BLaER1 treated with 17β-estradiol and CSF1 and Interleukin-3, amounts not matched to agents 10 nM and 100 nM (cell line): ENCODE results near the gene SERINC2.

ENCODE experiments used
- H3K27ac ChIP-seq, 11 experiments: shearing (Covaris generic); formaldehyde crosslinking; 2 replicates each; pipeline ENCODE4 v1.8.1; 2022
- H3K27me3 ChIP-seq, 11 experiments: shearing (Covaris generic); formaldehyde crosslinking; 2 replicates each; pipeline ENCODE4 v1.8.1; 2022
- H3K36me3 ChIP-seq, 11 experiments: shearing (Covaris generic); formaldehyde crosslinking; 2 replicates each; pipeline ENCODE4 v1.8.1; 2022
- H3K4me1 ChIP-seq, 10 experiments: shearing (Covaris generic); formaldehyde crosslinking; 2 replicates each; pipeline ENCODE4 v1.8.1; 2022
- H3K4me2 ChIP-seq, 11 experiments: shearing (Covaris generic); formaldehyde crosslinking; 2 replicates each; pipeline ENCODE4 v1.8.1; 2022
- H3K4me3 ChIP-seq, 10 experiments: shearing (Covaris generic); formaldehyde crosslinking; 2 replicates each; pipeline ENCODE4 v1.8.1; 2022
- H3K9ac ChIP-seq, 11 experiments: shearing (Covaris generic); formaldehyde crosslinking; 2 replicates each; pipeline ENCODE4 v1.8.1; 2022
- H3K9me3 ChIP-seq, 11 experiments: shearing (Covaris generic); formaldehyde crosslinking; replicated peaks in 1 of 11; 2 replicates each; pipeline ENCODE4 v1.8.1; 2022
- H4K20me1 ChIP-seq, 11 experiments: shearing (Covaris generic); formaldehyde crosslinking; 2 replicates each; pipeline ENCODE4 v1.8.1; 2022
- Cebpa-rat ChIP-seq, 11 experiments: shearing (Covaris generic); IDR thresholded peaks; 2 replicates each; pipeline ENCODE4 v1.8.1; 2022

The SERINC2 gene

DNA sequence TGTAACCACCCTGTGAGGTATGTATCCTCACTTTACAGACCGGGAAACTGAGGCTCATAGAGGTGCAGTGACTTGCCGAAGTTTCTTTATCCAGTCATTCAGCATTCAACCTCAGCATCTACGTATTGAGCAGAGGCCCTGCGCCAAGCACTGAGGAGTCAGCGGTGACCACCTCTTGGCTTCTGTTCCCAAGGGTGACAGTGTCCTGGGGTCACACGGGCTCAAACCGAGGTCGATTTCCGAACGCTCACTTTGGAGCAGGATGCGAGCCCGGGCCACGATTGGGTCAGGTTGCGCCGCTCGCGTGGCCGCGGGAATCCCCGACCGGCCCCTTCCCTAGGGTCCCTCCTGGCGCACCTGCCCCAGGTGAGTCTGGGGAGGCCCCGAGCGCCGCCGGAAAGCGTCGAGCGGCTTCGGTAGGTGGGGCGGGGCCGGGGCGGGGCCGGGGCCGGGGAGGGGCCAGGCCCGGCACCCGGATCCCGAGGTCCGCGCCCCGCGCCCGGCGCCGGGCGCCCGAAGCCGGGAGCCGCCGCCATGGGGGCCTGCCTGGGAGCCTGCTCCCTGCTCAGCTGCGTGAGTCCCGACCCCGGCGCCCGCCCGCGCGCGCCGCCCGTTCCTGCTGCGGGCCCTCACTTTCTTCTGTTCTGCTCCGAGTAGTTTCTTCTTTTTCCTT is at the start of gene SERINC2:
TSS of gene SERINC2 (plus strand) at position 482 of the 673 bp plus-strand sequence. CDS start at position 535, 53 bp downstream.
- Histone ChIP-seq H3K9me3 (no peaks in the 10 kb centered on the region), H3K27me3 (peaks cover 49 to 68% (median 62%) of the 10 kb centered on the region in 11 experiments), H3K4me3 (peak within 1 kb of the TSS; percentile 61 to 82 (median 70)), H3K9ac (peak within 1 kb of the TSS; percentile 65 to 86 (median 74)), H3K4me1 (peaks cover 4 to 29% (median 19%) of the 10 kb centered on the region in 10 experiments; a peak in 17 of 20 replicates), H3K36me3 (no peaks in the 10 kb centered on the region), H3K27ac (peak within 1 kb of the TSS in 7 of 11 experiments; percentile 8 to 39 (median 31); a peak in 6 of 22 replicates), H4K20me1 (peaks cover 0 to 38% (median 6%) of the 10 kb centered on the region in 11 experiments; a peak in 12 of 22 replicates), H3K4me2 (peak within 1 kb of the TSS; percentile 91 to 100 (median 99))
- no peak for TF ChIP-seq Cebpa-rat (IDR thresholded peaks at IDR 0.05)

DNA sequence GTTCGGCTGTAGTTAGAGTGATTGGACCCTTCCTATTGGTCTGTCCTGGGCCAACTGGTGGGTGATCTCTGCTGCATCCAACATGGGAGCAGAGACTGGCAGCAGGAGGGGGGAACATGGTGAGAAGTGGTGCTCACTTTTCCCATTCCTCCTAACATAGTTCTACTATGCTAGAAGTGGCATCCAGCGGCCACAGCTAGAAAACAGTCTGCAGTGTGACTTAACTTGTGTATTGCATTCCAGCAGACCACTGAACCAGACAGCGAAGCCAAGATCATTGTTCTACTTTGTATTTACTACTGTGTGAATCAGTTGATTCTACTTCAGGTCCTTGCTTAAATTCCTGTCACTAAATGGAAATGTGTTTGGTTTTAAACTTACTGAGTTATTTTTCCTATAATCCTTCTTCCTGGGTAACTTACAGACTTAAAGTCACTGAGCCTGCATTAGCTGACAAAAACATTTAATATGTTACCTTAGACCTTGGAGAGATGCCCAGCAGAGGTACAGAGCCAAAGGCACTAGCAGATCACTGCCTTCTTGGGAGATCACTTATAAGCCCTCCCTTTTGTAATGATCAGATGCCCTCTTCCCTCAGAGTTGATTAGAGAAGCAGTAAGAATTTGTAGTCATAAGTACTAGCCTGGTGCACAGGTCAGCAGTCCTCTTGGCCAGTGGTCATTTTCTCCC is 48.3 kb upstream of the SERINC2 start:
- Histone ChIP-seq H3K27me3 (no peaks in the 10 kb centered on the region), H3K4me3 (no peak overlapping the region), H3K4me2 (peak overlapping the region in 2 of 11 experiments; percentile 6 to 17; a peak in 2 of 22 replicates), H3K36me3 (peaks cover 52 to 92% (median 68%) of the 10 kb centered on the region in 11 experiments), H4K20me1 (no peaks in the 10 kb centered on the region), H3K9ac (no peak overlapping the region), H3K9me3 (no peaks in the 10 kb centered on the region), H3K27ac (no peak overlapping the region), H3K4me1 (peaks cover 0 to 11% (median 7%) of the 10 kb centered on the region in 10 experiments; a peak in 10 of 20 replicates)
- TF ChIP-seq Cebpa-rat (IDR thresholded peaks at IDR 0.05) = no peak

DNA sequence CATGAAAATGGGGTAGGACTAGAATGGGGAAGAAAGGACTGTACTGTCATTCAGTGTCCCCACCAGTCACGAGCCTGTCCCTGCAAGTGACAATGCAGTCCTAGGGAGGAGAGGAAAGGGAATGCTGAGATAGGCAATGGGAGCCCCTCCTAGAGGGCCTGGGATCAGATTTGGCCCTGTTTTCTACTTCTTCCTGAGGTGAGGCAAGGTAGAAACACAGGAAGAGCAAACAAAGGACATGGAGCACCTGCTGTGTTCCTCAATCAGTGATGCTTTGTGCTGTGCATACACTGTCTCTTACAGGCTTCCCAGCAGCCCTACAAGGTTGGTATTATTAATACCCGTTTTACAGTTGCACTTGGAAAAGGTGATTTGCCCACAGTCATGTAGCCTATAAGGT is 46.2 kb upstream of the SERINC2 start:
- Histone ChIP-seq H3K4me2 (no peak overlapping the region), H3K4me3 (no peak overlapping the region), H3K27ac (no peak overlapping the region), H3K36me3 (peaks cover 36 to 71% (median 51%) of the 10 kb centered on the region in 11 experiments), H3K9ac (no peak overlapping the region), H3K9me3 (no peaks in the 10 kb centered on the region), H3K4me1 (peaks cover 0 to 24% (median 9%) of the 10 kb centered on the region in 10 experiments; a peak in 16 of 20 replicates), H4K20me1 (peaks cover 0 to 9% (median 0%) of the 10 kb centered on the region in 11 experiments; a peak in 1 of 22 replicates), H3K27me3 (no peaks in the 10 kb centered on the region)
- TF ChIP-seq Cebpa-rat (IDR thresholded peaks at IDR 0.05) = no peak

DNA sequence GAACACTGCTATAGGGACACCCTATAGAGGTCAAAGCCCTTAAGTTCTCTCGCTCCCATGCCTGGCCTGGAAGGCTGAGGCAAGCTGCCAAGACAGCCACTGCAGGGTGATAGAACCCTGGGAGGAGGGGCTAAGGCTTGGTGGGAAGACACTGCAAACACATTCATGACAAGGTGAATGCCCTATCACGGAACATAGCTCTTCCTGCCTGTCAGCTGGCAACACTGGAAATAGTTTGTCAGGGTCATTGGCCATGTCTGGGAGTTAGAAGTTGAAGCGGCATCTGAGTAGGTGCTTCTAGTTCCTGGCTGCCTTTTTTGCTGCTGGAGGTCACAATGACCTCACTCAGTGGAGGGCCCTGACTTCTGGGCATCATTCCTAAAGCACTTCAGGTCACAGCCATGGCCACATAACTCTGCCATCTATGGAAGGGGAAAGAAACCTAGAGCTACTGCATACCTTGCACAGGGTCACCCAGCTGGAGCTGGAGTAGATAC is 44.4 kb upstream of the SERINC2 start:
- TF ChIP-seq Cebpa-rat (IDR thresholded peaks at IDR 0.05) = no peak
- H3K9me3 ChIP-seq = no peaks in the 10 kb centered on the region
- H3K27ac ChIP-seq = no peak overlapping the region
- H3K27me3 ChIP-seq = peaks cover 0 to 10% (median 0%) of the 10 kb centered on the region in 11 experiments; a peak in 4 of 22 replicates
- no peak overlapping the region for H3K9ac ChIP-seq
- no peak overlapping the region for H3K4me3 ChIP-seq
- no peak overlapping the region for H3K4me2 ChIP-seq
- H3K4me1 ChIP-seq = peaks cover 16 to 39% (median 27%) of the 10 kb centered on the region in 10 experiments
- H3K36me3 ChIP-seq = peaks cover 29 to 52% (median 45%) of the 10 kb centered on the region in 11 experiments
- H4K20me1 ChIP-seq = peaks cover 0 to 18% (median 0%) of the 10 kb centered on the region in 11 experiments; a peak in 2 of 22 replicates

DNA sequence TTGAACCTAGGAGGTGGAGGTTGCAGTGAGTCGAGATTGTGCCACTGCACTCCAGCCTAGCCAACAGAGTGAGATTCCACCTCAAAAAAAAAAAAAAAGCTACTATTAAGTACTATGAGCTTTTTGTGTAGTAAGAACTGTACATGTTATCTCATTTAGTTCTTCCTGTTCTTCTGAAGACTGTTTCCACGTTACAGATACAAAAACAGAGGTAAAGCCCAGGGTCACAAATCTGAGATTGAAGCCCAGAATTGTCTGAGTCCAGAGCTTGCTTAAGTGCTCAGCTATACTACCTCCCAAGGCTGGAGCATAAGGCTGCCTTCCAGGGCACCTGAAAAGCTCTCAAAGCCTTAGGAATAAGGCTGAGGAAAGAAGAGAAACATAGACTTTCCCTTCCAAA is 43.0 kb upstream of the SERINC2 start:
- no peak overlapping the region for H3K9ac ChIP-seq
- H3K4me2 ChIP-seq = no peak overlapping the region; a peak in 1 of 22 replicates
- H3K4me1 ChIP-seq = peaks cover 18 to 44% (median 22%) of the 10 kb centered on the region in 10 experiments
- peaks cover 0 to 10% (median 0%) of the 10 kb centered on the region in 11 experiments; a peak in 4 of 22 replicates for H3K27me3 ChIP-seq
- H3K27ac ChIP-seq = no peak overlapping the region
- no peak for TF ChIP-seq Cebpa-rat (IDR thresholded peaks at IDR 0.05)
- H3K9me3 ChIP-seq = no peaks in the 10 kb centered on the region
- H3K36me3 ChIP-seq = peaks cover 16 to 38% (median 32%) of the 10 kb centered on the region in 11 experiments
- H3K4me3 ChIP-seq = no peak overlapping the region
- peaks cover 0 to 18% (median 0%) of the 10 kb centered on the region in 11 experiments; a peak in 2 of 22 replicates for H4K20me1 ChIP-seq

DNA sequence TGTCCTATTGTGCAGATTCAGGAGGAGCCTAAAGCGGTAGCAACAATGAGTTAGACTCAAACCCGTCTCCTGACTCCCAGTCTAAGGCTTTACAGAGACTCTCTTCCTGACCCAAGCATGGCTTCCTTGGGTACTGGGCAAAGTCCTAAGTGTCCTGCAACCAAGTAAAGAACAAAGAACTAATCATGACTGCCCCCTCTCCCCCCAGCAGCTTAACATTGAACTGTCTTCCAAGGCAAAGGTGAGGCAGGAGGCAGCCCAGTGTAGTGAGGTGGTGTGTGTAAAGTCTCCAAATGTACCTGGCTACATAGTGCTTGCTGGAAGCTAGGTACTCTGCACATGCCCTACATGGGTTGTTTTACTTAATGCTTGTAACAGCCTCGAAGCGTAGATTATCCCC is 42.4 kb upstream of the SERINC2 start:
- Histone ChIP-seq H3K4me3 (no peak overlapping the region), H3K9me3 (no peaks in the 10 kb centered on the region), H3K9ac (no peak overlapping the region), H3K4me1 (peaks cover 18 to 44% (median 22%) of the 10 kb centered on the region in 10 experiments), H3K36me3 (peaks cover 10 to 33% (median 26%) of the 10 kb centered on the region in 11 experiments; a peak in 21 of 22 replicates), H3K27ac (no peak overlapping the region), H3K4me2 (peak overlapping the region in 2 of 11 experiments; percentile 93 to 95; a peak in 5 of 22 replicates), H4K20me1 (peaks cover 0 to 18% (median 0%) of the 10 kb centered on the region in 11 experiments; a peak in 2 of 22 replicates), H3K27me3 (peaks cover 0 to 10% (median 0%) of the 10 kb centered on the region in 11 experiments; a peak in 4 of 22 replicates)
- no peak for TF ChIP-seq Cebpa-rat (IDR thresholded peaks at IDR 0.05)

DNA sequence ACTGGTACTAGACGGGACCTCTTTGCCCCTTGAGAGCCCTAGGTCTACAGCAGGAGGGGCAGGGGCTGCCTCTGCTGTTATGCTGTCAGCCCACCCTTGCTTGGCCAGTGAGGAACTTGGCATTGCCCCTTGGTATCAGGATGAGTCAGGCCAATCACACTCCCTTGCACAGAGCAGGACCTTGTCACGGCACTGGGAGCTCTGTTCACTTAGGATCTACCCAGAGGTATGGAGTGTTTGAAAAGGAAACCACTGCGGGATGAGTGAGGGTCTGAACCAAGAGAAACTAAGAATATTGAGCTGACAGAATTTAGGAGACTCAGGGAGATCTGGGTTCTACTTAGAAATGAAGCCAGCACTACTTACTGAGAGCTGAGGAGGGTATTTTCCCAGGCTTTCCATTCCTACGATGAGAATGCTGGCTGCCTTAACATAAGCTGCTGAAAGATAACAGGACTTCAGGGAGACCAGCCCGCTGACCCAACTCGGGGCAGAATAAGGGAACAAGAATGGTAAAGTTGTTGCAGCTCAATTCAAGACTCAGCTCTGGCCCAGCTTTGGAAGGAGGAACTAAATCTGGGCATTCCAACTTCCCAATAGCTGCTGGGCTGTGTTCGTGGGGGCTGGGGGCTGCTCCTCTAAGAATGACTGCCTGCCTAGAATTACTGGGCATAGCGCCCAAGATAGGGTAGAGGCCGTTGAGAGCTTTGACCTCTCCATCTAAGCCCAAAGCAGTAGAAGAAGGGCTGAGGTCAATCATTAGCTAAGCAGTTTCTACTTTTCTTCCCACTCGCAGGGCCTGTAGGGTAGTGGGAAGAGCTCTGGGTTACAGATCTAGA is 41.7 kb upstream of the SERINC2 start:
- TF ChIP-seq Cebpa-rat (IDR thresholded peaks at IDR 0.05) = no peak
- Histone ChIP-seq H4K20me1 (peaks cover 0 to 18% (median 0%) of the 10 kb centered on the region in 11 experiments; a peak in 2 of 22 replicates), H3K9me3 (no peaks in the 10 kb centered on the region), H3K9ac (no peak overlapping the region), H3K4me1 (peaks cover 18 to 44% (median 22%) of the 10 kb centered on the region in 10 experiments), H3K4me3 (no peak overlapping the region), H3K36me3 (peaks cover 6 to 25% (median 18%) of the 10 kb centered on the region in 11 experiments; a peak in 18 of 22 replicates), H3K27ac (no peak overlapping the region), H3K27me3 (peaks cover 0 to 10% (median 0%) of the 10 kb centered on the region in 11 experiments; a peak in 4 of 22 replicates), H3K4me2 (peak overlapping the region in 7 of 11 experiments; percentile 93 to 100 (median 97); a peak in 10 of 22 replicates)

DNA sequence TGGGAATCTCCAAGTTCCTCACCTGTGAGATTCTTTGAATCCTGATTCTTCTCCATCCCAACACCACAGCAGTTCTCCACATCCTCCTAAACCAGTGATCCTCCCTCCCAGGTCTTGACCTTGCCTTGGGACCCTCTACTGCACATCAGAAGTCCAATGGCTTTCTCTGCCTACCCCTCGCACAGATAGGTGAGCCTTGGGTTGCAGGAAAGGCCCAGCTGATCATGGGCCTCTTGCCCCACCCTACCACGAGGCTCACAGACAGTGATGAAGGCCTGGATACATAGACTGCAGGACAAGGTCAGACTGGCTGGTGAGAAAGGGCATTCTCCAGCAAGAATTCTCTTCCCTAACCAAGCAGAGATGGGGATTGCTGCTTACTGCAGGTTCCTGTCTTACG is 41.0 kb upstream of the SERINC2 start:
- peaks cover 18 to 44% (median 22%) of the 10 kb centered on the region in 10 experiments for H3K4me1 ChIP-seq
- peaks cover 0 to 18% (median 0%) of the 10 kb centered on the region in 11 experiments; a peak in 2 of 22 replicates for H4K20me1 ChIP-seq
- H3K27me3 ChIP-seq = peaks cover 0 to 10% (median 0%) of the 10 kb centered on the region in 11 experiments; a peak in 4 of 22 replicates
- no peak overlapping the region; a peak in 1 of 22 replicates for H3K27ac ChIP-seq
- peaks cover 2 to 18% (median 11%) of the 10 kb centered on the region in 11 experiments; a peak in 15 of 22 replicates for H3K36me3 ChIP-seq
- peak overlapping the region in 1 of 11 experiments; percentile 70; a peak in 2 of 22 replicates for H3K9ac ChIP-seq
- no peak for TF ChIP-seq Cebpa-rat (IDR thresholded peaks at IDR 0.05)
- H3K4me3 ChIP-seq = peak overlapping the region in 2 of 10 experiments; percentile 42 to 50; a peak in 2 of 20 replicates
- peak overlapping the region; percentile 85 to 100 (median 97) for H3K4me2 ChIP-seq
- H3K9me3 ChIP-seq = no peaks in the 10 kb centered on the region
